SH-SY5Y (cell line): ENCODE results near the gene CACNA1E.

Experiments
- GATA2 ChIP-seq: IDR thresholded peaks from 2 replicates; pipeline ENCODE4 v1.6.1; 2011; ENCODE audit warnings: mild to moderate bottlenecking, low read depth, low read length
- GATA3 ChIP-seq: IDR thresholded peaks from 2 replicates; pipeline ENCODE4 v1.6.1; 2011; ENCODE audit warnings: low read depth, mild to moderate bottlenecking, low read length, moderate library complexity

GRCh38 chr1:181849071-181849470 is 365.8 kb downstream of the CACNA1E start:
- no peak for TF ChIP-seq GATA2
- no peak for TF ChIP-seq GATA3
